Suppressor macrophage treated with lipopolysaccharide for 1 hour (primary cell): ENCODE results near the gene C2orf81.

Experiments used
- DNase-seq, 3 donors: peaks; one replicate each; pipeline ENCODE4 v3.0.0-alpha.2; 2020 to 2022

C2orf81 gene

DNA sequence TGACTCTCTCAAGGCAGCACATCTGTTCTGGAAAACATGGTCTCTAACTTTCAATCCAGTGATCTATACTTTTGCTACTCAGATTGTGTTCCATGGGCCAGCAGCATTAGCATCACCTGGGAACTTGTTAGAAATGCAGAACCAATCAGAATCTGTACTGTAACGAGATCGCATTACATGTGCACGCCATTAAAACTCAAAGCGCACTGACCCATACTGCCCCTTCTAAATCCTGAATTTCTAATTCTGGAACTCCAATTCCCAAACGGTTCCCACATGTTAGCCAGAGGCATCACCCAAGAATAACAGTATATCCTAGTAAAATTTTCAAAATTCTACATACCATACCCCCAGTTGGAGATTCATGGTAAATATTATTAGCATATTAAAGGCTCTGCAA is 30.8 kb downstream of the C2orf81 start:
- no peak for DNase-seq

DNA sequence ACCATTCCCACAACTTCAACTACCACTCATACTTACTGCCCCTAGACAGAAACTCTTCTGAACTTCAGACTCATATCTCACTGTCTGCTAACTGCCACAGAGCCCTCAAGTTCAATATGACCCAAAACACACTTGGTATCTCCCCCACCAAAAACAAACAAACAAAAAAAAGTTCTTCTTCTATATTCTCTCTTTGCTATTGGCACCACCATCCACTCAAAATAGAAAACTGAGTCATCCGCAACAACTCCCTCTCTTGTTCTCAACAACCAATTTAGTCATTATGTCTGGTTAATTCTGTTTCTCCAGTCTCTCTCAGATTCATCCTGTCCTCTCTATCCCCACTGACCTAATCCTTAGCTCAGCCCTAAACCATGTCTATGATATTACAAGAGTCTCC is 34.1 kb downstream of the C2orf81 start:
- peak in 1 of 3 donors; percentile 8 for DNase-seq

DNA sequence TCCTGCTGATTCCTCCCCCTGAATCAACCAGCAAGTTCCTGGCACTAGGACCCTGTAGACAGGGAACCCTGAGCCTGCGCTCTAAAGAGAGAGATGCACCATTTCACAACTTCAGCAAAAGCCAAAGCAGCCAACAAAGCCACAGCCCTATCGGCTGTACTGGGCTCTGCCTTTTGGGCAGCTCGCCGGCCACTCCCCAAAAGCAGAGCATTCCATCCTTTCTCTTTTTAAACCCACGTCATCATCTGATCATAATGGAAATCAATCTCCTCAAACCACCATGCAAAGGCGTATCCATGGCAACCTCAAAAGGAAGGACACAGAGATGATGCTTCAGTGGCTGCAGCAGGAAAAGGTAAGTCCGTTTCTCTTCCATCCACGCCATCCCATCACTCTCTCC is 36.0 kb downstream of the C2orf81 start:
- no peak for DNase-seq

DNA sequence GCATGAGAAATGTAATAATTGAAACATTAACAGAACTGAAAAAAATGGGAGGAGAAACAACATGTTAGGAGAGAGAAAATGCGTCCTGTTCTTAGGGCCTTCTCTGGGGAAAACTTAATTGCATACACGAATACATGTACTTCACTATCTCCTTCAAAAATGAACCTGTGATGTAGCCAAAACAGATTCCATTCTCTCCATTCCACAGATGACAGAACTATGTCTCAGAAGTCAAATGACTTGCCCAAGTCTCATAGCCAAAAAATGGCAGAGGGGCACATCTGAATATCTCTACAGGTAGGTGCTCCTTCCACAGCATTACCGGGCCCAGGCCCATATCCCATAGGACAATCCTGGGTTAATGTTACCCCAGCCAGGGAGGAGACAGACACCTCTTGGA is 37.4 kb downstream of the C2orf81 start:
- no peak for DNase-seq

DNA sequence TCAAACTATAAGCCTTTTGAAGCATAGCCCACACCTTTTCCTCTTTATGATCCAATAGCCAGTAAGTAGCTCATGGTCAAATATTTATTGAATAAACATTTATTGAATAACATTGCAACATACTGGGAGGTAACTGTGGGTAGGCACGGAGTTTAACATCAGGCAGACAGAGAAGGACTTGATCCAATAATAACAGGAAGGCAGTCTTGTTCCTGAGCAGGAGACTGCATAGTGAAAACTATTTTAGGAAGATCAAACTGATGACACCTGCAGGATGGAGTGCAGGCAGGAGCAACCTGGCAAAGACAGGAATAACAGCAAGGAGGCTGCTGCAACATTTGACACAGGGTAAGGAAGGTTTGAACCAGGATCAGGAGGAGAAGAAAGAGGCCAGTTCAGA is 38.2 kb downstream of the C2orf81 start:
- no peak for DNase-seq

DNA sequence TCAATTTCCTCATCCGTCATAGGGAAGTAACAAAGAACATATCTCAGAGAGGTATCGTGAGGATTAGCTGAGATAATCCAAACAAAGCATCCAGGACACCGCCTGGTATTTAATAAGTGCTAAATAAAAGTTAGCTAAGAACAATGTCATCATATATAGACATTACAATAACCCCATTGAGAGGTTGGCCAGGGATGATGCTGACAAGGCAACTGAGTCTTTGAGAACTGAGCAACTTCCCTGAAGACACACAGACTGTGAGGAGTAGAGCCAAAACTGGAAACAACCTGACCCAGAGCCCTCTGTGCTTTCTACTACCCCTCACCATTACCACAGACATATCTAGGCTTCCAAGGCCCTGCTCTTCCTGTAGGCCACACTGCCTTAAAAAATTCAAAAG is 39.7 kb downstream of the C2orf81 start:
- DNase-seq: no peak

DNA sequence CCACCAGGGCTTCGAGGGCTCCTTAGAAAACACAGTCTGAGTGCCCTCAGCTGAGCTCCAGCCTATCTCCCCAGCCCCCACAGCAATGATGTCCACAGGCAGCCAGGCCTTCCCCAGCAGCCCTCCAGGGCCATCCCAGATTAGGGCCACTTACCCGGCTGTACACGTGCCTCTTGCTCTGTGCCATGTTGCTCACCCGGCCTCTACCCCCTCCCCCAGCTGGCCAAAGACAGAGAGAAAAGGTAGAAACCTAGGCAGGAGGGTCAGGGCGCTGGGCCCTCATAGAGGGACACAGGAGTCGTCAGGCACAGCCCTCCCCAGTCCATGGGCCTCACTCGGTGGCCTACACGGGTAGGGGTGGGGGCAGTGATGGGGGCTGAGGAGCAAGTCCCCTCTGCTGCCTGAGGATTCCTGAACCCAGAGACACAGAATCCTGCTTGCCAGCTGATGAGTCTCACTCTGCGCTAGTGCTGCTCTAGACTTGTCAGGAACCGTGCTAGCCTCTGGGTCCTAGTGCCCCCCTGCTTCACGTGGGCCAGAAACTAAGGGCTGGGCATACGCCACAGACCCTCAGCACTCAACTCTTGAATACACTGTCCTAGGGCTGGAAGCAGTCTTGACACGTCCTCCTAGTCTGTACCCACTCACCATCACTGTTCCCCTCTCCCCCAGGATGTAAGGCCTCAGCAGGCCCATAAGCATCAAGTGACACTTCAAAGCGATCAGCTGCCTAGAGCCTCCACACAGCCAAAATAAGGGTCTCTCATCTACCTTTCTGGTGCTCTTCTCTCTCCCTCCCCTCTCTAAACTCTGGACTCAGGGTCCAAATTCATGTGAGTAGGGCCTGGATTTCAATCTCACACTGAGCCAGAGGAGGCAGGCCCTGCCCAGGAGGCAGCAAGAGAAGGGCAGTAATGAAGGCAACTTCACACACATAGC is 41.3 kb downstream of the C2orf81 start, which contains the start of gene DCTN1:
TSS of gene DCTN1 (minus strand) at position 461 of the 939 bp plus-strand sequence. CDS start at position 187, 274 bp downstream.
- peak in 2 of 3 donors; percentile 8 to 25 for DNase-seq

DNA sequence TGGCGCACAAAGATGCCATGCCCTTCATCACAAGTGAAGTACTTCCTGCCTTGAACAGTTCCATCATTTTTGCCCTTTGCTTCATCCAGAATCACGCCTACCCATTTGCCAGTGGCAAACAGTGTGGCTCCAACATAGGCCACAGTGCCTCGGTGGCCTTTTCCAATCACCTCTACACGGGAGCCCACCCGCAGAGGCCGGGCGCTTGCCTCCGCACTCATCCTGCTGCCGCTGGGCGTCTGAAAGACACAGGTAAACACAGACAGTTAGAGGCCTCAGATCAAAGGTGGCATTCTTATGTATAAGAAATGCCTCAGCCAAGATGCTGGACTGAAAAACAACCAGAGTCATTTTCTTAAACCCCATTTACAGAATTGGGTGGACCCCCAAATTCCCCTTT is 43.4 kb downstream of the C2orf81 start:
- no peak for DNase-seq

DNA sequence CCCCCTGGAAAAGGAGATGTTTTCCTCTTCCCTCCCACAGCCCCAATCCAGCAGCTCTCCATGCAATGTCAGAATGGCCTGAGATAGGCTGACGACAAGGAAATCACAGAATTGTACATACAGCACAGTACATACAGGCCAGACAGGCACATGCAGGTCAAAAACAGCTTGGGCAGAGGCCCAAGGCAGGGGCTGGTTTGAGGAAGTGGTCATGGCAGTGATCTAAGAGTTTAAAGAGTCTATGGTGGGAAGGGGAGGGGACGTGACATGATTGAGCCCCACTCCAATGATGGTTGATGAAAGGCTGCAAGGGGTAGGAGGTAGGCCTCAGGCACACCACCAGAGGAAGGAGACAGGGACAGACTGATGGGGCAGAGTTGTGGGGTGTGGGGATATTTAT is 45.6 kb downstream of the C2orf81 start:
- DNase-seq: no peak

DNA sequence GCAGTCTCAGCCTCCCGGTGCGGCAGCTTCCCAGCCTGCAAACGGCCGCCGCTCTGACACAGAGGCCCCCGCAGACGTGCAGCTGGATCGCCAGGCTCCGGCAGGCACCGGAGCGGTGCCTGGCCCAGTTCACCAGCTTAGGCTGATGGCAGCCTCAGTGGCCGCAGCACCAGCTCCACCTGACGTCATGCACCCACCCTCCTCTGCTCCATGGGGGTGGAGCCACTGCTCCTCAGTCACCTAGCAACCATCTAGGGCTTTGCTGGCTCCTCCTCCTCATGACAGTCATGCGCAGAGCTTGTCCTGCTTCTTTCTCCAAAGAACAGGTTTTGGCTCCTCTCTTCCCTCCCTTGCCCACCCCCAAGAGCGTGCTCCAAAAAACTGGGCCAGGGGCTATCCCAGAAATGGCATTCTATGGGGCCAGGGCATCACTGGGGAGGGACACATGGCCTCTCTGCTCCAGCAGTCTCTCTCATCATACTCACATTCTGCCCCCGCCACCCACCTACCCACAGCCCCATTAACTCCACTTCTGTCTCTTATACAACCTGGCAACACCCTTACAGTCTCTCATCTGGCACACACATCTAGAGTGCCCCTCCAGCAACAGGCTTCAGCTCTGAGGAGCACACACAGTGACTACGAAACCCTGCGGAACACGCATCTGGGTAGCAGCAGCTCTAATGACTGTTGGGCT is 46.8 kb downstream of the C2orf81 start:
- DNase-seq: no peak

DNA sequence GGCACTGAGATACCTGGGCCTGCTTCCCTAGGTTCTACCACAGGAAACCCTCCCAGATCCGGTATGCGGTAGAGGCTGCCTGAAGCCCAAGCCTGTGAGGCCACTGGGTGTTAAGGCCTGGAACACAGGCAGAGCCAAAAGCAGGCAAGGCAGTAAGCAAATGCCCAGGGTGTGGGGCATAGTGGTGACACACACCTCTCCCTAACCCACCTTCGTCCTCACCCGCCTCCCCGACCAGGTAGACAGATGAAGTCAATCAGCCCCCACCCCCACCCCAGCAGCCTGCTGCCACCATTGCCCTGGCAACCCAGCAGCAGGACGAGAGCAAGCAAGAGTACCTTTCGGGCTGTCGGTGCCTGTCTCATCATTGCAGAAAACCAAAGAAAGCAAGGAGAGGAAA is 47.4 kb downstream of the C2orf81 start:
- DNase-seq: no peak

DNA sequence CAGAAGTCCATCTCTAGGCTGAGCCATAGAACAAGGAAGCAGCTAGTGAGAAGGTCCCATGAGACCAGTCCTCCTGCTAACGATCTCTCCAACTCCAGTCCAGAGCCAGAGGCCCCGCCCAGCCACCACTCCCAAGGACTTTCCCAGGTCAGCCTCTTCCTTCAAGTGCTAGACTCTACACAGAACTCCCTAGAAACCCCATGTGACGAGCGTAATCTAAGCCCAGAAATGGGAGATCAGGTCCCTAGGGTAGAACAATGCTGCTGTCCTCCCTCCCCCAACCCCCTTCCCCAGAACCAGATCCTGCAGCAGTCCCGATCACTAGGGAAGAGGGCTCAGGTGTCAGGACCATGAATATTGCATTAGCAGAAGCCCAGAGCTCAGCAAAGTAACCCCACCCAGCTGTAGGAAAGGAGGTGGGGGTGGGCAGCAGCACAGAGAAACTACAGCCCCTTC is 48.2 kb downstream of the C2orf81 start:
- peak in 2 of 3 donors; percentile 6 to 13 for DNase-seq

DNA sequence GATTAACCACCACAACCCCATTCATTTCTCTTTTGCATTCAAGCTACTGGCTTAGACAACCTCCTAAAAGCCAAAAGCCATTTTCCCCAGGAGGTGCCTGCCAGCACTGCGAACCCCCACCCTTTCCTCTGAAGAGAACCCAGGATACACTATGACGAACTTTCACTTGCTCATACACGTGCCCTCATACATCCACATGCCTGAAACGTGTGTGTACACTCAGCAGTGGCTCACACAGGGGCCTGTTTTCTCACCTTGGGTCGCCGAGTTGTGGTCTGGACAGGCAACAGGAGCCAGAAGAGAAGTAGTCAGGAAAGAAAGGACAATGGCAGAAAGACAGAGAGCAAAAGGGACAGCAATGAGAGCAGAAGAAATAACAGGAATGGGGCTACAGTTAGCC is 48.7 kb downstream of the C2orf81 start:
- DNase-seq: no peak

DNA sequence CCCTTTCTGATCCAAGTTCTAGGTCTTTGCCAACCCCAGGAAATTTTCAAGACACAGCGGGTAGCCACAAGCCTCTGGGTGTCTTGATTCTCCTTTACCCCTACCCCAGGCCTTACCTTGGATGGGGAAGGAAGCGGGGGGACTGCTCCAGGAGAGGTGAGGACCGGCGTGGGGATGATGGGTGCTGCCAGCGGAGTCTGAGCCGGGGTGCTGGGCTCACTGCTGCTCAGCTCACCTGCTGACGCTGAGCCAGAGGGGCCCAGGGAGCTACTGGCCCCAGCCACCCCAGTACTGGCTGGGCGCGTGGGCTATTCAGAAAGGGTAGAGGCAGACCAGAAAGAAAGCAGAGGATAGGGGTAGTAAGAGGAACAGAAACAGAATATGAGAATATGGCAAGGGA is 50.0 kb downstream of the C2orf81 start:
- no peak for DNase-seq

DNA sequence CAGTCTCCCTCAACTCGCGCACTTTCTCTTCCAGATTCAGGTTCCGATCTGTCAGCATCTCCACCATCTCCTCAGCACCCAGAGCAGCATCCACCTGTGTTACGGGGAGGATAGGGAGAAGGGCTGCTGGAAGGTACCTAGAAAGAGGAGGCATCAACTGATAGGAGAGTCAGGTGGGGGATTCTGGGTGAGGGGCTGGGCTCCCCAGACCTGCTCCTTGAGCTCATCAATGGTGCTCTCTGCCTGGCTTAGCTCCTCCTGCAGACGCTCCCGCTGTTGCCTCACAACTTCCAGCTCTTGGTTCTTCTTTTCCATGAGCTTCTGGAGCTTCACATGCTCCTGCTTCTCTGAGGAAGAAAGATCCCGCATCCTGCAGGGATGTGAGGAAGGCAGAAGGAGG is 51.4 kb downstream of the C2orf81 start:
- DNase-seq: no peak

DNA sequence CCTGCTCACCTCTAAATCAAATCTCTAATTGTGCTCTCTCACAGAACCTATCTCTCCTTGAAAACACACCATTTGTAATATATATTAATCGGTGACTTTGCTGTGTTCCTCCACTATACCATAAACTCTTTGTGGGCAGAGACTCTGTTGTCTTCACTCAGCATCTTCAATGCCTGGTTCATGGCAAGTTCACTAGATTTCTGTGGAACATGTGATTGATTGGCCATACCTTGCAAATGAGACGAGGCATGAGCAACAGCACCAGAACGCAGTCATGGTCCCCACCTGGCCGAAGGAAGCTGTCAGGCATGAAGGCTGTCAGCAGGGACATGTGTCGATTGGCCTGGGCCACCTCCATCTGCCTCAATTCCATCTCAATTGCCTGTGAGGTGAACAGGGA is 52.9 kb downstream of the C2orf81 start:
- DNase-seq: no peak

DNA sequence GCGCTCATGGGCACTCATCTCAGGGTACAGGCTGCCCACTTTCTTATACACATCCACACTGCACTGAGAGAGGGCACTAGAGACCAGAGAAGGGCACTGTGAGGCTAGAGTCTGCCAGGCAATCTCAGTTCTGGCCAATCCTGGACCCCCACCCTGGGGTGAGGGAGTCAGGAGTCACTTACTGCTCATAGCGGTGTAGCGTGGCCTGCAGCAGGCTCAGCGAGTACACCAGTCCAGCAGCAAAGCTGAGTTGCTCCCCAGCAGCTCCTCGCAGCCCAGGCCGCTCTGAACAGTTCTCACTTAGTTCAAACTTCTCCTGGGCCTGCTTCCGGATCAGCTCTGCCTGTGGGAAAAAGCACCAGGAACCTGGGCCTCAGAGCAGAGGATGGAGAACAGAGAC is 53.6 kb downstream of the C2orf81 start:
- DNase-seq: no peak

DNA sequence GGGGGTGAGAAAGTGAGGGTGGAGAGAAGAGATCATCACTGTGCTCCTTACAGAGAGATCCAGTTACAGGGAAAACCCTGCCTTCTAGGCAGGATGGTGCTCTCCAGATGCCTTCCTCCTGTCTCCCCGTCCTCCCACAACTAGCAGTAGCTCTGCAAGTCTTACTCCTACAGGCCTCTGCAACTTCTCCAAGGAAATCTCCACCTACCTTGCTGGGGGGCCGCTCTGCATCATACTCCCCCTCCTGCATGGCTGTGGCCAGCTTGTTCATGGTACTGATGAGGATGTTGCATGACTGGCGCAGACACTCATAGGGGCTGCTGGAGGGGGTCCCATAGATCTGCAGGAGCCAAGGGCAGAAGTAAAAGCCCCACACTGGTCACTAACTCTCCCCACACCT is 55.4 kb downstream of the C2orf81 start:
- DNase-seq: no peak

DNA sequence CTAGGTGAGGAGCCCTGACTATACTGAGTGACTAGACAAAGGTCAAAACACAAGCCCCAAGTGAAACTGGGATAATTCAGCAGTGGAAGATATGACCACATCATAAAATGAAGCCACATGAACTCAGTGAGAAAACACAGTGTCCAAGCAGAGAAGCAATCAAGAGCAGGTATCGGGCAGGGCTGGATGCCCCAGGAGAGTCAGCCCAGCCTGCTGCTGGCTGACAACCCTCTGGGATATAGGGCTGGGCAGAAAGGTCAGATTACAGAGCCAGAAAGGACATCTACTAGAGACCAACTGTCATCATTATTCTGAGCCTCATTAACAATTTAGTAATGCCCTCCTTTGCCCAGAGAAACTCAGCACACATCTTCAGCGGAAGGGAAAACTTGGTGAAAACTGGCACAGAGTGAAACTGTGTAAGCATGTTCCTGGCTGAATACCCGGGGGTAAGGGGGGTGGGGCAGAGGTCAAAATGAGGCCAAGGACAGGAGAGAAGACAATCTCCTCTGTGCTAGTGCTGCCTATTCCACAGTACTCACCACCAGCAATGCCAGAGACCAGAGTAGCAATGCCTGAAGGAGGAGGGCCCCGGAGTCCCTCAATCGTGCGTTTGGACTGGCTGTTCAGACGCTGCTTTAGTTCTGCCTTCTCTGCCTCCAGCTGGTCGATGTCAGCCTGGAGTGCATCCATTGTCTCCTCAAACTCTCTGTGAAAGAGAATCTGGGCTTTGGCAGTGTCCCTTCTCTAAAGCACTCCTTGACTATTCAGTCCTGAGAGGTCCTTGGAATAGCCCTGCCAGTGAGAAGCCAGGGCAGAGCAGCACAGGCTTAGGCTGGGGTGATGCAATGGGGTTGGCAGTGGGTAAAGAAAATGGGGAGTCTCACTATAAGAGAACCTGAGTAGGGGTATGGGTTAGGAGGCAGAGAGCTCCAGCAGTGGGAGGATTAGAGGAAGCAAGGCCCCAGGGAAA is 56.6 kb downstream of the C2orf81 start:
- no peak for DNase-seq
